Activated CD8-positive, alpha-beta memory T cell treated with anti-CD3 and anti-CD28 coated beads, Interleukin-2, amount 10 ng/mL, durations not matched to agents 7 days and 5 days (primary cell): Measurements from ENCODE around the gene GLI3. TPM values are rescaled to one million over a fixed set of nuclear protein-coding genes. Genes with fewer than 3 reads are reported as not detected.

Experiments used
- ATAC-seq: fragments of 150-1000 bp; cut with Tn5 transposase; one replicate; pipeline ENCODE4 v1.10.0; 2021; ENCODE audit warnings: moderate library complexity
- CTCF ChIA-PET: fragments of 350-600 bp; sonication (Branson Sonifier 250); formaldehyde crosslinking; loops from one replicate; lab custom pipeline; 2021; ENCODE audit warnings: antibody characterized with exemption; lab: Charles Lee
- DNase-seq: peaks from one replicate; pipeline ENCODE4 v3.0.0-alpha.2; 2020
- H3K27ac Mint-ChIP-seq: one replicate; pipeline ENCODE4 v1.8.0; 2021; ENCODE audit warnings: mild to moderate bottlenecking, mixed read lengths
- H3K27me3 Mint-ChIP-seq: one replicate; pipeline ENCODE4 v1.8.0; 2021; ENCODE audit warnings: mixed read lengths
- H3K36me3 Mint-ChIP-seq: one replicate; pipeline ENCODE4 v1.8.0; 2021; ENCODE audit warnings: mild to moderate bottlenecking, mixed read lengths
- H3K4me1 Mint-ChIP-seq: one replicate; pipeline ENCODE4 v1.8.0; 2021; ENCODE audit warnings: mixed read lengths
- H3K4me3 Mint-ChIP-seq: one replicate; pipeline ENCODE4 v1.8.0; 2021; ENCODE audit warnings: mild to moderate bottlenecking, moderate library complexity, mixed read lengths
- H3K9me3 Mint-ChIP-seq: one replicate; pipeline ENCODE4 v1.8.0; 2022; ENCODE audit warnings: low read depth, mixed read lengths
- total RNA-seq, 2 experiments: library from RNA; stranded (reverse); gene quantifications; one replicate each; pipeline ENCODE4 v1.2.3, GENCODE V29; 2021

GLI3 gene
- under 1 TPM; 0.15 to 0.26 TPM for total RNA-seq

- peaks cover 82% of the 10 kb centered on the region for H3K27me3 Mint-ChIP-seq
- H3K4me3 Mint-ChIP-seq: peak within 1 kb of the TSS; percentile 65
- no peaks in the 10 kb centered on the region for H3K9me3 Mint-ChIP-seq
- DNase-seq (no peak), ATAC-seq (peak; percentile 65)
- H3K27ac Mint-ChIP-seq: no peak within 1 kb of the TSS
- peaks cover 8% of the 10 kb centered on the region for H3K4me1 Mint-ChIP-seq
- CTCF ChIA-PET: no interaction called here
- H3K36me3 Mint-ChIP-seq: no peaks in the 10 kb centered on the region
Measured at GRCh38 chr7:42236976-42237810, at the start of gene GLI3. Gene GLI3, minus strand, starts transcription at chr7:42237209. Its CDS starts 13,956 bp downstream, at chr7:42223253.

- CTCF ChIA-PET: no interaction called here
Measured at GRCh38 chr7:42285383-42285824, 48.4 kb upstream of the GLI3 start.

DNA sequence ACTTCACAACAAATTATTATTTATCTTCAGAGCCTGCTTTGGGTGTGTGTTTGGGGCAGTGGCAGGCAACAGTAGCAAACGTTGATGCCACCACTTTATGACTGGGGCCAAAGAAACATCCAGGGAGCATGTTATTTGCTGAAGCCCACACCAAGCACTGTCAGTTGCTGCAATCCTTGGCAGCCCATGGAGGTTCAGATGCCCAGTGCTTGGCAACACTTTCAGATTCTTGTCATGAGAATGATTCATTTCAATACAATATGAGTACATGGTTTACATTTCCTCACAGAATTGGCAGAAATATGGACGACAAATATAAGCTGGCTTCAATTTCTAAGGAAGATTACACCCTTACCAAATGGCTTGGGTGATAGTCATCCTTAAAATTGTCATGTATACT lies 46.5 kb upstream of the GLI3 start:
- CTCF ChIA-PET: no interaction called here
- Mint-ChIP-seq H3K36me3 (no peaks in the 10 kb centered on the region), H3K9me3 (peaks cover 3% of the 10 kb centered on the region), H3K4me3 (no peak overlapping the region), H3K27ac (no peak overlapping the region), H3K4me1 (no peaks in the 10 kb centered on the region), H3K27me3 (peaks cover 3% of the 10 kb centered on the region)
- ATAC-seq (no peak), DNase-seq (no peak)

More at GRCh38 chr7:42285383-42285824, 48.4 kb upstream of the GLI3 start:
- ATAC-seq (no peak), DNase-seq (no peak)
- H3K4me3 Mint-ChIP-seq: no peak overlapping the region
- no peak overlapping the region for H3K27ac Mint-ChIP-seq
- no peaks in the 10 kb centered on the region for H3K36me3 Mint-ChIP-seq
- H3K4me1 Mint-ChIP-seq: no peaks in the 10 kb centered on the region
- no peaks in the 10 kb centered on the region for H3K9me3 Mint-ChIP-seq
- H3K27me3 Mint-ChIP-seq: no peaks in the 10 kb centered on the region

GRCh38 chr7:42278344-42278743 lies 41.3 kb upstream of the GLI3 start:
- H3K4me1 Mint-ChIP-seq: no peaks in the 10 kb centered on the region
- ATAC-seq: no peak
- peaks cover 3% of the 10 kb centered on the region for H3K9me3 Mint-ChIP-seq
- H3K27me3 Mint-ChIP-seq: peaks cover 3% of the 10 kb centered on the region
- no peak for DNase-seq
- no peak overlapping the region for H3K4me3 Mint-ChIP-seq
- H3K27ac Mint-ChIP-seq: no peak overlapping the region
- CTCF ChIA-PET: no interaction called here
- H3K36me3 Mint-ChIP-seq: no peaks in the 10 kb centered on the region

DNA sequence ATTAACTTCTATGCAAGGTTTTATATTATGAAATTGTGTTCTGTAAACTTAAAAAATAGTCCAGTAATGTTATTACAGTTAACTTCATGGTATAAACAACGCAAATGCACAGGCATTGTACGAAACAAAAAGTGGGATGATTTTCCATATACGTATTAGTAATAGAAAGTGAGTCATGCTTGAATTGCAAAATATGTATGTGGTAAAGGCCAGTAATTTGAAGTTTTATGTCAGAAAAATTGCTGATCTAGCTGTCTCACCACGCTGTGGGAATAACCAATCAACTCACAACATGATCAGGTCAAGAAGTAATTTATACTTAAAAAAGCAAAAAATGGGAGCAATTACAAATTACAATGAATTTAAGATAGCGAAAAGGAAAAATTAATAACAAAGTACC lies 37.0 kb upstream of the GLI3 start:
- H3K36me3 Mint-ChIP-seq: no peaks in the 10 kb centered on the region

GRCh38 chr7:42272793-42273665 lies 36.0 kb upstream of the GLI3 start:
- H3K9me3 Mint-ChIP-seq: no peaks in the 10 kb centered on the region

More for the DNA sequence above, 37.0 kb upstream of the GLI3 start:
- Mint-ChIP-seq H3K4me1 (peaks cover 1% of the 10 kb centered on the region), H3K4me3 (no peak overlapping the region), H3K27me3 (peaks cover 3% of the 10 kb centered on the region), H3K27ac (no peak overlapping the region), H3K9me3 (no peaks in the 10 kb centered on the region)
- DNase-seq (no peak), ATAC-seq (no peak)
- CTCF ChIA-PET: no interaction called here

GRCh38 chr7:42269161-42269560 lies 32.2 kb upstream of the GLI3 start:
- CTCF ChIA-PET: no interaction called here
- no peaks in the 10 kb centered on the region for H3K36me3 Mint-ChIP-seq
- H3K27me3 Mint-ChIP-seq: no peaks in the 10 kb centered on the region
- no peaks in the 10 kb centered on the region for H3K9me3 Mint-ChIP-seq
- DNase-seq (no peak), ATAC-seq (no peak)
- H3K4me3 Mint-ChIP-seq: no peak overlapping the region
- no peak overlapping the region for H3K27ac Mint-ChIP-seq
- H3K4me1 Mint-ChIP-seq: peaks cover 6% of the 10 kb centered on the region

More at GRCh38 chr7:42272793-42273665, 36.0 kb upstream of the GLI3 start:
- Mint-ChIP-seq H3K27ac (no peak overlapping the region), H3K27me3 (no peaks in the 10 kb centered on the region), H3K4me3 (no peak overlapping the region), H3K4me1 (peaks cover 6% of the 10 kb centered on the region), H3K36me3 (no peaks in the 10 kb centered on the region)
- ATAC-seq (no peak), DNase-seq (no peak)
- CTCF ChIA-PET: no interaction called here

DNA sequence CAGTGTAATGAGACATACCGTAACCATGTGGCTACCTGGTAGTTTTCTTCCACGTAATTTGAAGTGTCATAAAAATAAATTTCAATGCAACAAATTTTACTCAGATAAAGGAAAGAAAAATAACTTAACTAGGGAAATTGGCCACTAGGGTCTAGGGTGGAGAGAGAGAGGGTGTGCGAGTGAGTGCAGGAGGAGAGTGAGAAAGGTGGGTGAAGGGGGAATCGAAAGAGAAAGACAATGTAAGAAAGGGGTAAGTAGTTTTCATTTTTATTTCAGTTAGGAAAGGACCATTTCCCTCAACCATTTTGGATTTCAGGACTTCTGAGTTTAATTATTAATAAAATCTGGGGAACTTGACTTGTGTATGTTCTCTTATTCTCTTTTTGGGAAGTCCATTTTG lies 27.7 kb upstream of the GLI3 start:
- Mint-ChIP-seq H3K27ac (no peak overlapping the region), H3K9me3 (no peaks in the 10 kb centered on the region), H3K27me3 (no peaks in the 10 kb centered on the region), H3K4me3 (no peak overlapping the region), H3K36me3 (no peaks in the 10 kb centered on the region), H3K4me1 (peaks cover 6% of the 10 kb centered on the region)
- CTCF ChIA-PET: no interaction called here
- no peak for ATAC-seq
- no peak for DNase-seq

DNA sequence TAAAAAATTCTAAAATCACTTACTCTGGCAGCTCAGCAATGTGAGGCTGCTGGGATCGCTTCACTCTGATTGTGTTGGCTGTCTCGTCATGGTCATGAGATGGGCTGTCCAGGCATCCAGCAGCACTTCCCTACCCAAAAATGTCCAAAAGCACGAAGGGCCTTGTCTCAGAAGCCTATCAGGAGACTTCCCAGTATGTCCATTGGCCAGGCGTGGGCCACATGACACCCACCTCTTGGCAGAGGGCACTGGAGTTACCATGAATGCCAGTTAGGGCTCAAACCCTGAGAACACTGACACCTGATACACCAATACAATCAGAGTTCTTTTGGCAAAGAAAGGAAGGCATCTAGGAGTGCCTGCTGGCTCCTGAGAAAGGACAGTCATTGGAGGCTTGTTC lies 27.0 kb upstream of the GLI3 start:
- peaks cover 4% of the 10 kb centered on the region for H3K4me1 Mint-ChIP-seq
- H3K9me3 Mint-ChIP-seq: no peaks in the 10 kb centered on the region
- ATAC-seq (no peak), DNase-seq (no peak)
- H3K27me3 Mint-ChIP-seq: no peaks in the 10 kb centered on the region
- no peak overlapping the region for H3K27ac Mint-ChIP-seq
- CTCF ChIA-PET: no interaction called here
- H3K4me3 Mint-ChIP-seq: no peak overlapping the region
- H3K36me3 Mint-ChIP-seq: no peaks in the 10 kb centered on the region

- Mint-ChIP-seq H3K4me1 (no peaks in the 10 kb centered on the region), H3K4me3 (no peak overlapping the region), H3K36me3 (no peaks in the 10 kb centered on the region), H3K9me3 (no peaks in the 10 kb centered on the region), H3K27me3 (no peaks in the 10 kb centered on the region), H3K27ac (no peak overlapping the region)
- DNase-seq: no peak
- ATAC-seq: no peak
- CTCF ChIA-PET: no interaction called here
Measured at GRCh38 chr7:42262964-42263363, 26.0 kb upstream of the GLI3 start.

- no peaks in the 10 kb centered on the region for H3K9me3 Mint-ChIP-seq
- no peaks in the 10 kb centered on the region for H3K4me1 Mint-ChIP-seq
- no peaks in the 10 kb centered on the region for H3K27me3 Mint-ChIP-seq
- DNase-seq (no peak), ATAC-seq (no peak)
- no peak overlapping the region for H3K27ac Mint-ChIP-seq
- no peaks in the 10 kb centered on the region for H3K36me3 Mint-ChIP-seq
- CTCF ChIA-PET: no interaction called here
- H3K4me3 Mint-ChIP-seq: no peak overlapping the region
Measured at GRCh38 chr7:42254217-42254616, 17.2 kb upstream of the GLI3 start.

DNA sequence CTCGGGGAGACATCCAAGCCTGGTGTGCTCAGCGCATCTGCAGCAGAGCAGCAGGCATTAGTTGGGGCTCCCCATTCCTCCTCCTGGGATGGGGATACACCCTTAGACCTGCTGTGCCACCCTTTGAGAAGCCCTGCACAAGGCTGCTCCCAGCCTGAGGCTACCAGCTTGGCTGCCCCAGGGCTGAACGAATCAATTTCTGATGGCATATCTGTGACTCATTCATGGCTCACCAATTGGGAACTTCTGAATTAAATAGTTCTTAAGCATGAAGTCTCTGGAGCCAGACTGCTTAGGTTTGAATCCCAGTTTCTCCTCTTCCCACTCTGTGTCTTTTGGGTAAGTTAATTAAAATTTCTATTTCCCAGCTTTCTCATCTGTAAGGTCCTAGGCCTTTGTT lies 16.3 kb upstream of the GLI3 start:
- Mint-ChIP-seq H3K4me3 (no peak overlapping the region), H3K4me1 (no peaks in the 10 kb centered on the region), H3K27ac (no peak overlapping the region), H3K9me3 (no peaks in the 10 kb centered on the region), H3K27me3 (no peaks in the 10 kb centered on the region), H3K36me3 (no peaks in the 10 kb centered on the region)
- DNase-seq (no peak), ATAC-seq (no peak)
- CTCF ChIA-PET: no interaction called here

DNA sequence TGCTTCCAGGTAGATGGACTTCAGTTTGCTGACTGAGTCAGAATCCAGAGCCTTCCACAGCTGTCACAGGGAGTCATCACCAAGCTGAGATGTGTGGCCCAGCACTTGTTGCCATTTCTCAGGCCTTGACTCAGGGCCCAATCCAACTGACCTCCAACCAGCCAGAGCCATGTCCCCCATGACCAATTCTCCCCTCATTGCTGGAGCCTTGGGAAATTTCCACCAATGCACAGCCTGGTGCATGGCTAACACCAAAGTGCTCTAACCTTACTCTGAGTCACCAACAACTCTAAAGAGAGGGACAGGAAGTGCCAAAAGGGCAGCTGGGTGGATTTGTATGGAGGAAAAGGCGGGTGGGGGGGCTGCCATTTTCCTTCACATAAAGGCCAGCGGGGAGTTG lies 13.4 kb upstream of the GLI3 start:
- no peak for DNase-seq
- no peak for ATAC-seq

GRCh38 chr7:42248579-42248978 lies 11.6 kb upstream of the GLI3 start:
- Mint-ChIP-seq H3K36me3 (no peaks in the 10 kb centered on the region), H3K4me1 (no peaks in the 10 kb centered on the region), H3K27ac (no peak overlapping the region), H3K9me3 (no peaks in the 10 kb centered on the region), H3K27me3 (no peaks in the 10 kb centered on the region), H3K4me3 (no peak overlapping the region)
- DNase-seq (no peak), ATAC-seq (no peak)
- CTCF ChIA-PET: no interaction called here

More for the DNA sequence above, 13.4 kb upstream of the GLI3 start:
- Mint-ChIP-seq H3K9me3 (no peaks in the 10 kb centered on the region), H3K27ac (no peak overlapping the region), H3K27me3 (no peaks in the 10 kb centered on the region), H3K4me1 (no peaks in the 10 kb centered on the region), H3K36me3 (no peaks in the 10 kb centered on the region), H3K4me3 (no peak overlapping the region)
- CTCF ChIA-PET: no interaction called here
